Kasumi-1 (cell line): ENCODE data around the gene PSMG3.
"Not testable (repeated sequence)": the region's sequence is repeated elsewhere in the genome, so short reads cannot be mapped to it uniquely, and the experiment has no call there.

ENCODE experiments used
- DNase-seq, 2 experiments: peaks; one replicate each; lab custom pipeline; 2025; lab: John Stamatoyannopoulos, UW

Gene PSMG3

GRCh38 chr7:1533547-1534329 is 36.1 kb downstream of the PSMG3 start:
- DNase-seq, result no peak

- DNase-seq, result no peak
Measured at GRCh38 chr7:1533255-1533546, 36.6 kb downstream of the PSMG3 start.

- DNase-seq, result peak; percentile 45 to 62
Measured at GRCh38 chr7:1532456-1533254, 37.2 kb downstream of the PSMG3 start.

GRCh38 chr7:1531979-1532455 is 37.8 kb downstream of the PSMG3 start:
- DNase-seq, result no peak

GRCh38 chr7:1531263-1531978 is 38.4 kb downstream of the PSMG3 start:
- no peak for DNase-seq

- no peak for DNase-seq
Measured at GRCh38 chr7:1530946-1531262, 38.9 kb downstream of the PSMG3 start.

GRCh38 chr7:1529383-1530116 is 40.3 kb downstream of the PSMG3 start:
- DNase-seq, result no peak

GRCh38 chr7:1526271-1526754 is 43.5 kb downstream of the PSMG3 start:
- no peak for DNase-seq

GRCh38 chr7:1525409-1525808 is 44.4 kb downstream of the PSMG3 start:
- DNase-seq, result no peak

GRCh38 chr7:1523844-1524243 is 46.0 kb downstream of the PSMG3 start:
- no peak for DNase-seq

- no peak for DNase-seq
Measured at GRCh38 chr7:1523208-1523607, 46.6 kb downstream of the PSMG3 start.

GRCh38 chr7:1521456-1521855 is 48.4 kb downstream of the PSMG3 start:
- DNase-seq, result no peak

- no peak for DNase-seq
Measured at GRCh38 chr7:1520539-1521234, 49.1 kb downstream of the PSMG3 start.

- DNase-seq, result not testable (repeated sequence)
Measured at GRCh38 chr7:1519322-1519922, 50.4 kb downstream of the PSMG3 start.
